T follicular helper cell (primary cell): Measurements from ENCODE around the gene DDX42.
"Not testable (repeated sequence)": the region's sequence is repeated elsewhere in the genome, so short reads cannot be mapped to it uniquely, and the experiment has no call there.

Experiments used
- DNase-seq: peaks from one replicate; pipeline ENCODE4 v3.0.0-alpha.2; 2020; ENCODE audit warnings: low read depth

Gene DDX42

GRCh38 chr17:63780928-63781327 lies 7.0 kb downstream of the DDX42 start:
- no peak for DNase-seq

GRCh38 chr17:63783522-63783921 lies 9.6 kb downstream of the DDX42 start:
- DNase-seq: no peak

GRCh38 chr17:63785556-63785955 lies 11.6 kb downstream of the DDX42 start:
- no peak for DNase-seq

- DNase-seq: no peak
These were observed 12.1 kb downstream of the DDX42 start for GRCh38 chr17:63786117-63786516.

GRCh38 chr17:63786971-63787711 lies 13.2 kb downstream of the DDX42 start:
- no peak for DNase-seq

- DNase-seq: no peak
These were observed 16.1 kb downstream of the DDX42 start for GRCh38 chr17:63790057-63790456.

- DNase-seq: no peak
These were observed 18.2 kb downstream of the DDX42 start for GRCh38 chr17:63792055-63792729.

- not testable (repeated sequence) for DNase-seq
These were observed 22.4 kb downstream of the DDX42 start for GRCh38 chr17:63796375-63796774.

- DNase-seq: no peak
These were observed 24.7 kb downstream of the DDX42 start for GRCh38 chr17:63798572-63799106.

GRCh38 chr17:63800783-63801182 lies 26.8 kb downstream of the DDX42 start:
- no peak for DNase-seq

- DNase-seq: no peak
These were observed 30.4 kb downstream of the DDX42 start for GRCh38 chr17:63804328-63804727.

- no peak for DNase-seq
These were observed 31.6 kb downstream of the DDX42 start for GRCh38 chr17:63805591-63805990.

- DNase-seq: no peak
These were observed 36.0 kb downstream of the DDX42 start for GRCh38 chr17:63809970-63810369.

- no peak for DNase-seq
These were observed 42.2 kb downstream of the DDX42 start for GRCh38 chr17:63816123-63816522.

GRCh38 chr17:63816669-63817068 lies 42.7 kb downstream of the DDX42 start:
- no peak for DNase-seq

GRCh38 chr17:63817736-63818385 lies 43.9 kb downstream of the DDX42 start:
- DNase-seq: no peak

- no peak for DNase-seq
These were observed 45.2 kb downstream of the DDX42 start for GRCh38 chr17:63819131-63819530.

- DNase-seq: no peak
These were observed 45.9 kb downstream of the DDX42 start for GRCh38 chr17:63819585-63820537.

GRCh38 chr17:63820963-63821561 lies 47.1 kb downstream of the DDX42 start:
- no peak for DNase-seq

- no peak for DNase-seq
These were observed 47.8 kb downstream of the DDX42 start for GRCh38 chr17:63821804-63822203.

- no peak for DNase-seq
These were observed 48.6 kb downstream of the DDX42 start for GRCh38 chr17:63822537-63822936.
